Measurements from ENCODE around the gene TRIM40.
"Not testable (repeated sequence)": the region's sequence is repeated elsewhere in the genome, so short reads cannot be mapped to it uniquely, and the experiment has no call there.

Gene TRIM40

GRCh38 chr6:30163918-30164654 lies 28.1 kb downstream of the TRIM40 start:
- DNase-seq: no peak

DNA sequence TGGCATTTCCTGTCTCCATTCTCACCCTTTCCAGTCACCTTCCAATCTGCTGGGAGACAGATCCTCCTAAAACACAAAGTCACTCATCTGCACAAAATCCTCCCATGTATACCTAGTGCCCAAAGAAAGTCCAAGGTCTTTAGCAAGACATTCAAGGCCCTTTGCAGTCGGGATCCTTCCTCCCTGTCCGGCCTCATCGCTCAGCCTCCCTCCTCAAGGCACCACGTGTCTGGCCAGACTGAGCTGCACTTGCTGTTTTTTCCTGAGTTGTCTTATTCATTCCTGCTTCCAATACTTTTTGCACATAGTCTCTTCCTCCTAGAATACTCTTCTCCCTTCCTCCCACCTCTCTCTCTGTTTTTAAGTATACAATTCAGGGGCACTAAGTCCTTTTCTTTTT lies 28.8 kb downstream of the TRIM40 start:
- DNase-seq: no peak

GRCh38 chr6:30165238-30165637 lies 29.3 kb downstream of the TRIM40 start:
- not testable (repeated sequence) for DNase-seq

- DNase-seq: no peak
These were observed 31.2 kb downstream of the TRIM40 start for GRCh38 chr6:30167101-30167500.

- DNase-seq: no peak
These were observed 32.8 kb downstream of the TRIM40 start for GRCh38 chr6:30168741-30169140.

- no peak for DNase-seq
These were observed 34.0 kb downstream of the TRIM40 start for GRCh38 chr6:30169658-30170614.

GRCh38 chr6:30171677-30172471 lies 35.9 kb downstream of the TRIM40 start:
- DNase-seq: no peak

DNA sequence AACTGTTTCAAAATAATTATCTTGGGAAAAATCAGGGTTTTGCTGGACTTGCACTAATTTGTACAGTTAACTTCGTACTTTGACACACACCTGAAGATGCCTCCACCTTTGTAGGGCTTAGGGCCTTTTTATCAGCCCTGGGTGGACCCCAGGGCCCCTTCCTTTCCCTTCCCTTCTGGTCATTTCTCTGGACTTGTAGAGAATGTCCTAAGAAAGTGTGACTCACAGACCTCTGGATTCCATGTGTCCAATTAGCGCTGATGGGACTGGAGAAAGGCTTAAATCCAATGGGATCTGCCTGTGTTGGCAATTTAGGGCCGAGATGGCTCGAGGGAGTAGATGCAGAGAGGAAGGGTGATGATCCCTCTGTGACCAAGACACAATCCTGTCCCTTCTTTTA lies 36.7 kb downstream of the TRIM40 start:
- DNase-seq: no peak

DNA sequence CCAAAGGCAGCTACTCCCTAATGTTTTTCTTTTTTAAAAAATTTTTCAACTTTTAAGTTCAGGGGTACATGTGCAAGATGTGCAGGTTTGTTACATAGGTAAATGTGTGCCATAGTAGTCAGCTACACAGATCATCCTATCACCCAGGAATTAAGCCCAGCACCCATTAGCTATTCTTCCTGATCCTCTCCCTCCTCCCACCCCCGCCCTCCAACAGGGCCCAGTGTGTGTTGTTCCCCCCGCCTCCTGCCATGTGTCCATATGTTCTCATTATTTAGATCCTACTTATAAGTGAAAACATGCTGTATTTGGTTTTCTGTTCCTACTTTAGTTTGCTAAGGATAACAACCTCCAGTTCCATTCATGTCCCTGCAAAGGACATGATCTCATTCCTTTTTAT lies 39.8 kb downstream of the TRIM40 start:
- no peak for DNase-seq

GRCh38 chr6:30178837-30179236 lies 42.9 kb downstream of the TRIM40 start:
- DNase-seq: no peak

DNA sequence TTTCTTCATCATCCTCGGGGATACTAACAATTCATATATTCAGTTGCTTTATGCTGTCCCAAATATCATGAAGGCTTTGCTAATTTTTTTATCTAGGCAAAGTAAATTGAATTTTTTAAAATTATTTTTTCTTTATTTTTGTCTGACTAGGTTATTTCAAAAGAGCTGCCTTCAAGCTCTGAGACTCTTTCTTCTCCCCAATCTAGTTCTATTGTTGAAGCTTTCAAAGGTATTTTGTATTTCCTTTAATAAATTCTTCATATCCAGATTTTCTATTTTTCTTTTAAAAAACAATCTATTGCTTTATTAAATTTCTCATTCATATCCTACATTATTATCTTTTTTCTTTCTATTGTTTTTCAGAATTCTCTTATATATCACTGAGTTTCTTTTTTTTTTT lies 44.2 kb downstream of the TRIM40 start:
- no peak for DNase-seq

GRCh38 chr6:30184417-30185031 lies 48.6 kb downstream of the TRIM40 start:
- no peak for DNase-seq

DNA sequence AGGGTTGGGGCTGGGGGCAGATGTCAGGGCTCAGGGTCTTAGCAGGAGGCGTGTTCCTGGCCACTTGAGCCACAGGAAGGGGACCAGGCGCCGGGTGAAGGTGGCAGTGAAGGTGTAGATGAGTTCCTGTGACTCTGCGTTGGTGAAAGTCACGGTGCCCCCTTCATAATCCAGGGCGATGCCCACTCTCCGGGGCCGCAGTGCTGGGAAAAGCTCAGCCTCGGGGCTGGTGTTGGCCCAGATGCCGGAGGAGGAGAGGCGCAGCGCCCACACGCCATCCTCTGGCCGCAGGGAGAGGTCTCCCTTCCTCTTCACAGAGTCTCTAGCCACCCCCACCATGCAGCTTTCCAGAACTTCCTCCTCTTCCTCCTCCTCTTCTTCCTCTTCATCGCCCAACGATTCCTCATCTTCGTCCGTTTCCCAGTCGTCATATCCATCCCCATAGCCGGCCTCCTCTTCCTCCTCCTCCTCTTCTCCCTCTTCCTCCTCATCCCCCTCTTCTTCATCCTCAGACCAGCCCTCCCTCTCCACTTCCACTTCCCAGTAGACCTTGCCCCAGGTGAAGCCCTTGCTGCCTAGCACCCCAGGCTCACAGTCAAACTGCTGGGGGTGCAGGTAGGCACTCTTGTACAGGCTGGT lies 50.0 kb downstream of the TRIM40 start:
- no peak for DNase-seq

- no peak for DNase-seq
These were observed 52.6 kb downstream of the TRIM40 start for GRCh38 chr6:30188541-30188940.

DNA sequence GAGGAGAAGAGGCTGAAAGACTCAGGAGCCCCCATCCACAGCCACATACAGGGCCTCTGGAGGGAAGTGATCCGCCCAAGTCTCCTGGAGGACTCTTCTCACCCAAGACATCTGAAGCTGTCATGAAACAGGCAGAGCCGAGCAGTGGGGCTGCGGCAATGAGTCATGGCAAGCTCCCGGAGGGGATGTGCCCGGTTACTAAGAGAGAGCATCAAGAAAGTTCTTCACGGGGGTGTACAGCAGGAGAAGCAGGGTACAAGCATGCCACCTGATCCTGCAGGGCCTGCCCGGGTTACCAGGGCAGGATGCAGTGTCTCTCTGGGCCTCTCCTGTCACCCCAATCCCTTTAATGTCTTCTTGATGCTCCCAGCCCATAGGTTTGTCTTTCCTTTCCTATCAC lies 56.1 kb downstream of the TRIM40 start:
- no peak for DNase-seq

- no peak for DNase-seq
These were observed 59.1 kb downstream of the TRIM40 start for GRCh38 chr6:30194797-30195690.

- DNase-seq: no peak
These were observed 60.0 kb downstream of the TRIM40 start for GRCh38 chr6:30195951-30196350.

DNA sequence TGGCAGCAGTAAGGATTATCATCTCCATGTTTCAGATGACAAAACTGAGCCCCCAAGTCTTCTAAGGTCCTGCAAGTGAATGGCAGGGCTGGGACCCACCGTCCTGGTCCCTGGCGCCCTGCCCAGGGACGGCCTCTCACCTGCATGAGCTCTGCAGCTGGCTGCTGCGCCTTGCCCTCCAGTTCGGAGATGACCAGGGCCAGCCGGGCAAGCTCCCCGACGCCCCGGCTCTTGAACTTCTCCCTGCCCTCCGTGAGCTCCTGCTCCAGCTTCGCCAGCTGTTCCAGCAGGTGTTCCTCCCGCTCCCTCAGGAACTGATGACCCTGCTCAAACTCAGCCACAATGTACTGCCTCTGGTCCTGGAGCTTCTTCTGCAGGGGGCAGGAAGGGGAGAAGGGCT lies 60.4 kb downstream of the TRIM40 start:
- no peak for DNase-seq

Data from stimulated activated CD4-positive, alpha-beta T cell treated with anti-CD3 and anti-CD28 coated beads, Interleukin-4, amount 100 ng/mL, for 4 hours (primary cell).